DOHH2 (cell line): ENCODE measurements around the gene RALGAPA2.

Experiments
- H3F3A ChIP-seq: fragments of 200-600 bp; sonication (generic), shearing (Covaris generic); 2 replicates; pipeline ENCODE4 v1.6.0; 2016; ENCODE audit warnings: antibody characterized with exemption, mild to moderate bottlenecking; ENCODE audit not compliant: control insufficient read depth, insufficient read depth
- H3K27ac ChIP-seq: fragments of 200-600 bp; sonication (generic); 2 replicates; pipeline ENCODE4 v1.5.1; 2014; ENCODE audit warnings: low read depth, mild to moderate bottlenecking, low read length, moderate library complexity
- H3K27me3 ChIP-seq: fragments of 200-600 bp; sonication (generic); 2 replicates; pipeline ENCODE4 v1.6.1; 2014; ENCODE audit warnings: mild to moderate bottlenecking, low read length, mixed read lengths; ENCODE audit not compliant: control insufficient read depth
- H3K36me3 ChIP-seq: fragments of 200-600 bp; sonication (generic); 2 replicates; pipeline ENCODE4 v1.6.1; 2014; ENCODE audit warnings: mild to moderate bottlenecking, low read length, moderate library complexity, mixed read lengths; ENCODE audit not compliant: control insufficient read depth
- H3K4me1 ChIP-seq: fragments of 200-600 bp; sonication (generic); 2 replicates; pipeline ENCODE4 v1.6.1; 2014; ENCODE audit warnings: mild to moderate bottlenecking, low read length, mixed read lengths; ENCODE audit not compliant: control insufficient read depth
- H3K4me2 ChIP-seq: fragments of 200-600 bp; sonication (generic); 2 replicates; pipeline ENCODE4 v1.6.0; 2014; ENCODE audit warnings: mild to moderate bottlenecking, low read length, moderate library complexity
- H3K4me3 ChIP-seq: fragments of 200-600 bp; sonication (generic); 2 replicates; pipeline ENCODE4 v1.5.1; 2014; ENCODE audit warnings: mild to moderate bottlenecking, low read length, mixed read lengths
- H3K79me2 ChIP-seq: fragments of 200-600 bp; sonication (generic); 2 replicates; pipeline ENCODE4 v1.6.1; 2014; ENCODE audit warnings: mild to moderate bottlenecking, low read length, mixed read lengths; ENCODE audit not compliant: control insufficient read depth
- H3K9me2 ChIP-seq: fragments of 200-600 bp; sonication (generic); replicated peaks from 2 replicates; pipeline ENCODE4 v1.6.1; 2014; ENCODE audit warnings: mild to moderate bottlenecking, low read length, mixed read lengths; ENCODE audit not compliant: control insufficient read depth
- H3K9me3 ChIP-seq: fragments of 200-600 bp; sonication (generic); 2 replicates; pipeline ENCODE4 v1.6.1; 2014; ENCODE audit warnings: antibody characterized with exemption, low read length, mixed read lengths; ENCODE audit not compliant: control insufficient read depth, insufficient read depth
- H4K20me1 ChIP-seq: fragments of 200-600 bp; sonication (generic); 2 replicates; pipeline ENCODE4 v1.6.0; 2014; ENCODE audit warnings: low read depth, mild to moderate bottlenecking, antibody characterized with exemption, low read length, moderate library complexity; ENCODE audit not compliant: control insufficient read depth, insufficient read depth
- EZH2phosphoT487 ChIP-seq: fragments of 200-600 bp; sonication (generic); IDR thresholded peaks from 2 replicates; pipeline ENCODE4 v1.6.1; 2017; ENCODE audit warnings: borderline replicate concordance, mild to moderate bottlenecking, antibody characterized with exemption, low read length, moderate library complexity, mixed read lengths
- TF ChIP-seq, protein P1 (sequence below): fragments of 200-600 bp; sonication (generic); IDR thresholded peaks from one replicate; pipeline ENCODE4 v1.5.1; 2014; ENCODE audit warnings: antibody characterized with exemption, mild to moderate bottlenecking, low read depth, low read length; ENCODE audit not compliant: poor library complexity, severe bottlenecking

RALGAPA2 gene

GRCh38 chr20:20405623-20406022 is 306.8 kb downstream of the RALGAPA2 start:
- H3K27me3 ChIP-seq = no peaks in the 10 kb centered on the region
- H3K9me3 ChIP-seq = no peaks in the 10 kb centered on the region
- H3K79me2 ChIP-seq = no peaks in the 10 kb centered on the region
- no peaks in the 10 kb centered on the region for H3K36me3 ChIP-seq
- no peaks in the 10 kb centered on the region for H3K4me1 ChIP-seq
- no peaks in the 10 kb centered on the region for H3F3A ChIP-seq
- no peaks in the 10 kb centered on the region for H3K9me2 ChIP-seq
- no peak overlapping the region for H3K4me3 ChIP-seq
- no peak overlapping the region for H3K27ac ChIP-seq
- no peaks in the 10 kb centered on the region for H4K20me1 ChIP-seq
- no peak overlapping the region for H3K4me2 ChIP-seq
- TF ChIP-seq EZH2phosphoT487 = no peak
- TF ChIP-seq, protein P1, sequence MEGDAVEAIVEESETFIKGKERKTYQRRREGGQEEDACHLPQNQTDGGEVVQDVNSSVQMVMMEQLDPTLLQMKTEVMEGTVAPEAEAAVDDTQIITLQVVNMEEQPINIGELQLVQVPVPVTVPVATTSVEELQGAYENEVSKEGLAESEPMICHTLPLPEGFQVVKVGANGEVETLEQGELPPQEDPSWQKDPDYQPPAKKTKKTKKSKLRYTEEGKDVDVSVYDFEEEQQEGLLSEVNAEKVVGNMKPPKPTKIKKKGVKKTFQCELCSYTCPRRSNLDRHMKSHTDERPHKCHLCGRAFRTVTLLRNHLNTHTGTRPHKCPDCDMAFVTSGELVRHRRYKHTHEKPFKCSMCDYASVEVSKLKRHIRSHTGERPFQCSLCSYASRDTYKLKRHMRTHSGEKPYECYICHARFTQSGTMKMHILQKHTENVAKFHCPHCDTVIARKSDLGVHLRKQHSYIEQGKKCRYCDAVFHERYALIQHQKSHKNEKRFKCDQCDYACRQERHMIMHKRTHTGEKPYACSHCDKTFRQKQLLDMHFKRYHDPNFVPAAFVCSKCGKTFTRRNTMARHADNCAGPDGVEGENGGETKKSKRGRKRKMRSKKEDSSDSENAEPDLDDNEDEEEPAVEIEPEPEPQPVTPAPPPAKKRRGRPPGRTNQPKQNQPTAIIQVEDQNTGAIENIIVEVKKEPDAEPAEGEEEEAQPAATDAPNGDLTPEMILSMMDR = no peak

GRCh38 chr20:20404633-20405032 is 307.8 kb downstream of the RALGAPA2 start:
- H3K4me3 ChIP-seq = no peak overlapping the region
- H3K27me3 ChIP-seq = no peaks in the 10 kb centered on the region
- H3K9me2 ChIP-seq = no peaks in the 10 kb centered on the region
- no peak overlapping the region for H3K4me2 ChIP-seq
- no peaks in the 10 kb centered on the region for H3K79me2 ChIP-seq
- no peak for TF ChIP-seq EZH2phosphoT487
- TF ChIP-seq, protein P1 = no peak
- no peaks in the 10 kb centered on the region for H4K20me1 ChIP-seq
- H3F3A ChIP-seq = no peaks in the 10 kb centered on the region
- H3K9me3 ChIP-seq = no peaks in the 10 kb centered on the region
- H3K4me1 ChIP-seq = no peaks in the 10 kb centered on the region
- H3K36me3 ChIP-seq = no peaks in the 10 kb centered on the region
- H3K27ac ChIP-seq = no peak overlapping the region

DNA sequence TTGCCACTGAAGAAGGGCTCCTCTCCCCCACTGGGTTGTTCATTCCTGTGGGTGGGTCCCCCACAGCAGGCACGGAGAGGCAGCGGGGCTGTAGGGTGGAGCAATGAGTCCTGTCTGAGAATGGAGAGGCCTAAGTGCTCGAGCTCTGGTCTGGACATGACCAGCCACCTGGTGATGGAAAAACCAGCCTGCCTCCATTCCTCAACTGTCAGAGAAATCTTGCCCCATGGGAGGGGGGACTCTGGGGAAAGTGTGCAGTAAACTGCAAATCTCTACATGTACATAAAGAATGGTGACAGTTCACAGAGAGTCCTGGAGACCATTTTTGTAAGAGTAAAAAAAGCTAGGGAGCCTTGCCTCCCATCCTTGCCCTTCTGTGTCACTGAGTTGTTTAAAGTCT is 310.5 kb downstream of the RALGAPA2 start:
- TF ChIP-seq EZH2phosphoT487 = no peak
- TF ChIP-seq, protein P1 = no peak
- Histone ChIP-seq H3K27me3 (no peaks in the 10 kb centered on the region), H3K27ac (no peak overlapping the region), H3K9me2 (no peaks in the 10 kb centered on the region), H3K79me2 (no peaks in the 10 kb centered on the region), H4K20me1 (no peaks in the 10 kb centered on the region), H3K4me1 (no peaks in the 10 kb centered on the region), H3F3A (no peaks in the 10 kb centered on the region), H3K36me3 (no peaks in the 10 kb centered on the region), H3K4me2 (no peak overlapping the region), H3K4me3 (no peak overlapping the region), H3K9me3 (no peaks in the 10 kb centered on the region)
